Keratinocyte (primary cell): ENCODE data around the gene GINS1. TPM values are rescaled to one million over a fixed set of nuclear protein-coding genes. Genes with fewer than 3 reads are reported as not detected.

Experiments used
- DNase-seq: peaks from one replicate; pipeline ENCODE4 v3.0.0-alpha.2; 2011; ENCODE audit warnings: low read depth, missing footprints, low spot score
- FAIRE-seq: peaks from 2 replicates; lab custom pipeline; 2011; peaks lifted over from hg19 to GRCh38; lab: Jason Lieb, UNC
- H2AFZ ChIP-seq: 2 replicates; pipeline ENCODE4 v1.6.0; 2012; ENCODE audit warnings: low read length, control low read depth, inconsistent platforms; ENCODE audit not compliant: control insufficient read depth
- H3K27ac ChIP-seq: 2 replicates; pipeline ENCODE4 v1.5.1; 2011; ENCODE audit warnings: low read length; ENCODE audit not compliant: control insufficient read depth, insufficient read depth
- H3K27me3 ChIP-seq: 3 replicates; pipeline ENCODE4 v1.6.0; 2011; ENCODE audit warnings: low read length; ENCODE audit not compliant: control insufficient read depth, insufficient read depth; ENCODE audit errors: extremely low read depth
- H3K36me3 ChIP-seq, 2 experiments: 2 replicates in 1 of 2; 3 replicates in 1 of 2; pipeline ENCODE4 v1.5.1; 2011; ENCODE audit warnings: low read length in 2 of 2, mild to moderate bottlenecking in 1 of 2; ENCODE audit not compliant: control insufficient read depth in 2 of 2, insufficient read depth in 2 of 2; ENCODE audit errors: extremely low read depth in 1 of 2
- H3K4me1 ChIP-seq: 3 replicates; pipeline ENCODE4 v1.5.1; 2011; ENCODE audit warnings: low read length; ENCODE audit not compliant: control insufficient read depth, insufficient read depth; ENCODE audit errors: extremely low read depth
- H3K4me2 ChIP-seq: 3 replicates; pipeline ENCODE4 v1.6.0; 2011; ENCODE audit warnings: low read depth, low read length; ENCODE audit not compliant: control insufficient read depth, insufficient read depth; ENCODE audit errors: extremely low read depth
- H3K4me3 ChIP-seq, 3 experiments: fragments of 200-600 bp in 1 of 3; sonication (generic) in 1 of 3; 2 replicates in 2 of 3; 3 replicates in 1 of 3; pipeline ENCODE4 v1.5.1; 2011 to 2016; ENCODE audit warnings: low read length in 3 of 3, mild to moderate bottlenecking in 3 of 3, control low read depth in 2 of 3, inconsistent platforms in 1 of 3, low read depth in 1 of 3, mixed read lengths in 1 of 3, mixed run types in 1 of 3, moderate library complexity in 1 of 3; ENCODE audit not compliant: control insufficient read depth in 2 of 3, insufficient read depth in 2 of 3; ENCODE audit errors: extremely low read depth in 1 of 3
- H3K79me2 ChIP-seq: 2 replicates; pipeline ENCODE4 v1.6.0; 2012; ENCODE audit warnings: low read length; ENCODE audit not compliant: control insufficient read depth, insufficient read depth
- H3K9ac ChIP-seq: 3 replicates; pipeline ENCODE4 v1.6.0; 2011; ENCODE audit warnings: low read length; ENCODE audit not compliant: control insufficient read depth, insufficient read depth; ENCODE audit errors: extremely low read depth
- H3K9me1 ChIP-seq: 3 replicates; pipeline ENCODE4 v1.6.0; 2011; ENCODE audit warnings: low read length; ENCODE audit not compliant: control insufficient read depth, insufficient read depth; ENCODE audit errors: extremely low read depth
- H3K9me3 ChIP-seq: 2 replicates; pipeline ENCODE4 v1.5.1; 2012; ENCODE audit warnings: low read depth, low read length; ENCODE audit not compliant: control insufficient read depth
- H4K20me1 ChIP-seq: 3 replicates; pipeline ENCODE4 v1.6.0; 2011; ENCODE audit warnings: low read length; ENCODE audit not compliant: control insufficient read depth, insufficient read depth; ENCODE audit errors: extremely low read depth
- CTCF ChIP-seq, 3 experiments: IDR thresholded peaks in 1 of 3; conservative IDR thresholded peaks in 1 of 3; optimal IDR thresholded peaks in 1 of 3; 2 replicates in 2 of 3; 3 replicates in 1 of 3; pipeline versions ENCODE3 to v1.5.1; 2011; ENCODE audit warnings: low read length in 3 of 3, mild to moderate bottlenecking in 3 of 3, moderate library complexity in 2 of 3, control low read depth in 1 of 3, inconsistent platforms in 1 of 3; ENCODE audit not compliant: insufficient read depth in 2 of 3; ENCODE audit errors: extremely low read depth in 1 of 3
- EZH2 ChIP-seq: IDR thresholded peaks from one replicate; pipeline ENCODE4 v1.6.1; 2012; ENCODE audit warnings: inconsistent platforms, mild to moderate bottlenecking, low read length, moderate library complexity
- dilution Hi-C: fragments of 300-500 bp; cut with MboI; formaldehyde crosslinking; loops from one replicate; pipeline ENCODE4 v1.7.0; 2020; ENCODE audit warnings: low sequenced_read_pairs; ENCODE audit not compliant: extremely low pct_ligation_motif_present
- polyA plus RNA-seq, 5 experiments: library from polyadenylated mRNA; depleted of rRNA in 3 of 5; stranded (reverse) in 3 of 5; stranded (forward) in 1 of 5; unstranded in 1 of 5; fragments of >200 nt; gene quantifications; 1 replicate in 1 of 5; 2 replicates in 3 of 5; 3 replicates in 1 of 5; pipeline versions ENCODE4 v1.2.1 to v1.2.3, GENCODE V29; 2011 to 2012; ENCODE audit warnings: missing spikeins in 2 of 5, low read depth in 1 of 5, low replicate concordance in 1 of 5

GINS1 gene
- polyA plus RNA-seq, 1 donor (not counting 4 experiments of a cell fraction or from before 2014, with no cell fraction given): 12.5 TPM

GRCh38 chr20:25461281-25461650 is 53.8 kb downstream of the GINS1 start:
- H3K9ac ChIP-seq: no peak overlapping the region
- no peaks in the 10 kb centered on the region for H3K79me2 ChIP-seq
- no peaks in the 10 kb centered on the region for H3K27me3 ChIP-seq
- H3K4me2 ChIP-seq: no peak overlapping the region
- no peaks in the 10 kb centered on the region for H4K20me1 ChIP-seq
- TF ChIP-seq CTCF (optimal IDR thresholded peaks at IDR 0.05 in 1 of 3, IDR thresholded peaks at IDR 0.05 in 1 of 3, conservative IDR thresholded peaks at IDR 0.05 in 1 of 3; ENCODE audit: extremely low read depth in 1 of 3, insufficient read depth in 2 of 3, low read length in 3 of 3): no peak
- no peak for TF ChIP-seq EZH2
- H3K27ac ChIP-seq: no peak overlapping the region
- no peak overlapping the region for H3K4me3 ChIP-seq
- dilution Hi-C loops: no loop called here
- FAIRE-seq: no peak
- H3K4me1 ChIP-seq: no peaks in the 10 kb centered on the region
- H3K36me3 ChIP-seq: no peaks in the 10 kb centered on the region
- H3K9me3 ChIP-seq: no peaks in the 10 kb centered on the region
- no peaks in the 10 kb centered on the region for H3K9me1 ChIP-seq
- no peak for DNase-seq
- no peak overlapping the region for H2AFZ ChIP-seq

- no peak overlapping the region for H2AFZ ChIP-seq
- no peak for FAIRE-seq
- H3K27ac ChIP-seq: no peak overlapping the region
- no peak for TF ChIP-seq CTCF (optimal IDR thresholded peaks at IDR 0.05 in 1 of 3, IDR thresholded peaks at IDR 0.05 in 1 of 3, conservative IDR thresholded peaks at IDR 0.05 in 1 of 3; ENCODE audit: extremely low read depth in 1 of 3, insufficient read depth in 2 of 3, low read length in 3 of 3)
- TF ChIP-seq EZH2: no peak
- no peaks in the 10 kb centered on the region for H3K9me1 ChIP-seq
- H4K20me1 ChIP-seq: no peaks in the 10 kb centered on the region
- H3K4me2 ChIP-seq: no peak overlapping the region
- H3K27me3 ChIP-seq: no peaks in the 10 kb centered on the region
- H3K4me3 ChIP-seq: no peak overlapping the region
- H3K9ac ChIP-seq: no peak overlapping the region
- H3K9me3 ChIP-seq: no peaks in the 10 kb centered on the region
- H3K4me1 ChIP-seq: no peaks in the 10 kb centered on the region
- H3K79me2 ChIP-seq: no peaks in the 10 kb centered on the region
- dilution Hi-C loops: no loop called here
- no peaks in the 10 kb centered on the region for H3K36me3 ChIP-seq
- DNase-seq: no peak
These were observed 54.5 kb downstream of the GINS1 start for GRCh38 chr20:25461786-25462545.
